ENCODE results near the gene OTULINL.

The OTULINL gene

DNA sequence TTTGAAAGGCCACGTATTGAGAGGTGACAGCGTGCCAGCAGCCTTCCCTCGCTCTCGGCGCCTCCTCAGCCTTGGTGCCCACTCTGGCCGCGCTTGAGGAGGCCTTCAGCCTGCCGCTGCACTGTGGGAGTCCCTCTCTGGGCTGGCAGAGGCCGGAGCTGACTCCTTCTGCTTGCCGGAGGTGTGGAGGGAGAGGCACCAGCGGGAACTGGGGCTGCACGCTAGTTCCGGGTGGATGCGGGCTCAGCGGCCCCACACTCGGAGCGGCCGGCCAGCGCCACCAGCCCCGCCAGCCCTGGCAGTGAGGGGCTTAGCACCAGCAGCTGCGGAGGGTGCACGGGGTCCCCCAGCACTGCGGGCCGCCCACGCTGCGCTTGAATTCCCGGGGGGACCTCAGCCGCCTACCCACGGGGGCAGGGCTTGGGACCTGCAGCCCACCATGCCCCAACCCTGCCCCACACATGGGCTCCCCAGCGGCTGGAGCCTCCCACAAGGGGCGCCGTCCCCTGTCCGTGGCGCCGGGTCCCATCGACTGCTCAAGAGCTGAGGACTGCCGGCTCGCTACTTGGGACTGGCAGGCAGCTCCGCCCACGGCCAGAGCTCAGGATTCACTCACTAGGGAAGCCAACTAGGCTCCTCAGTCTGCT is 4.4 kb upstream of the OTULINL start:
- DNase-seq, result no peak

DNA sequence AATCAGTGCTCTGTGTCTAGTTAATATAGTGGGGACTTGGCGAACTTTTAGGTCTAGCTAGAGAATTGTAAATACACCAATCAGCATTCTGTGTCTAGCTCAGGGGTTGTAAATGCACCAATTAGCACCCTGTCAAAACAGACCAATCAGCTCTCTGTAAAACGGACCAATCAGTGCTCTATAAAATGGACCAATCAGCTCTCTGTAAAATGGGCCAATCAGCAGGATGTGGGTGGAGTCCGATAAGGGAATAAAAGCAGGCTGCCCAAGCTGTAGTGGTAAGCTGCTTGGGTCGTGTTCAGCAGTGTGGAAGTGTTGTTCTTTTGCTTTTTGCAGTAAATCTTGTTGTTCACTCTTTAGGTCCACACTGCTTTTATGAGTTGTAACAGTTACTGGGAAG is 3.6 kb upstream of the OTULINL start:
- no peak for DNase-seq

DNA sequence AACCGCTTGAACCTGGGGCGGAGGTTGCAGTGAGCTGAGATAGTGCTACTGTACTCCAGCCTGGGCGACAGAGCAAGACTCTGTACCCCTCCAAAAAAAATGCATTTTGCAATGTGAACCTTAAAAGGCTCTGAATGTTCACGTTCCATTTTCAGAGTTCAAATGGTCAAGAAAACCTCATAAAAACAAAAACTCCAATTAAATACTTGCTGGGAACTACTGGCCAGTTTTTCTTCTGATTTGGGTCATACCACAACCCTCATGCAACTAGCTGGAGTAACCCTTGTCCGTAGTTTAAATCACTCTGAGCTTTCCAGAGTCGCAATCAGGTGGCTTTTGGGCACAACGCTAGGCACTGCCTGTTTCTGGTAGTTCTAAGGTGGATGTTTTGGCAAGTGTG is 2.3 kb upstream of the OTULINL start:
- no peak for DNase-seq

DNA sequence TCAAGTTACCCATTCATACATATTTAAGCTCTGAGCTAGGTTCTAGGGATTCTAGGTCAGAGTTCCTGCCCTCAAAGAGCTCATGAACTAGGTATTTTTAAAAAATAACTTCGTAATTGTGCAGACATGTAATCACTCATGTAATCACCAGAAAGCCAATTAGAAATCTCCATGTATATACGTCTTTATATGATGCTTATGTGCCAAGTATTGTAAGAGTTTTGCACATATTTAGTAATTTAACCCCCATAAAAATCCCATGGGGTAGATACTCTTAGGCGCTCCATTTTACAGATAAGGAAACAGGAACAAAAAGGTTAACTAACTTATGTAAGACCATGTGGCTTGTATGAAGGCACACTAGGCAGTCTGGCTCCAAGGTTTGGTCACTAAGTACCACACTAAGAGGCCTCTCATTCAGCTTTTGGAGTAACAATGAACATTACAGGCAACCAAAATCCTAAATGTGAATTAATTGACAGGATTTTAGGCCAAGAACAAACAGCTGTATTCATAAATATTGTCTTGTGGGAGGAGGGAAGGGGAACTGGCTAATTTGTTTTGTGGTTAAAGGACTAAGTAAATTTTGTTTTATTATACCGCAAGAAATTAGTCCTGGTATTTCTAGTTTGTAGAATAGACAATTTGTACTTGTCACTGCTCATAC is 1.7 kb upstream of the OTULINL start:
- no peak for DNase-seq

DNA sequence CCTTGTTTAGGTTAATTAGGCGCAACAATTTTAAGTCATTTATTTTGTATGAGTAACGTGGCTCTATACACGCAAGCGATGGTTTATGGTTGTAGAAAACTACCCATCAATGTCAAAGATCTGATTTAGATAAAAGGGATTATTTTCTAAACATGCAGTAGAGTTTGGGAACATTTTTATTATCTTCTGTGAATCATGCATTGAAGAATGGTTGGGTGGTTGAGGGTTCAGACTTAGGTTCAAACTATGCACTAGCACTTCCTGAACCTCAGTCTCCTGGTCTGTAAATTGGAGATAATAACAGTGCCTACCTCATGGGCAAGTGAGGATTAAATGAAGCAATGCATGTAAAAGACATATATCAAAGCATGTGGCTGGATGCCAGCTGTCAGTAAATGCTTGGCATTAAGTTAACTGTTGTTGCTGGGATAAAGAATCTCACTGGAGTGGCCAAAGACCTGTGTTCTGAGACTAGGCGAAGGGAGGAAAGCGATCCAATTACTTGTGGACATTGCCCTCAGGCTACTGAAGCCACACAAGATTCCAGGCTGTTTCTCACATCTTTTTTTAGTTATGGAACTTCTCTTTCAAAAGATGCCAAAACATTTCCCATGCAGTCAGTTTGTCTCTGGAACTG is 1.1 kb upstream of the OTULINL start:
- no peak for DNase-seq

DNA sequence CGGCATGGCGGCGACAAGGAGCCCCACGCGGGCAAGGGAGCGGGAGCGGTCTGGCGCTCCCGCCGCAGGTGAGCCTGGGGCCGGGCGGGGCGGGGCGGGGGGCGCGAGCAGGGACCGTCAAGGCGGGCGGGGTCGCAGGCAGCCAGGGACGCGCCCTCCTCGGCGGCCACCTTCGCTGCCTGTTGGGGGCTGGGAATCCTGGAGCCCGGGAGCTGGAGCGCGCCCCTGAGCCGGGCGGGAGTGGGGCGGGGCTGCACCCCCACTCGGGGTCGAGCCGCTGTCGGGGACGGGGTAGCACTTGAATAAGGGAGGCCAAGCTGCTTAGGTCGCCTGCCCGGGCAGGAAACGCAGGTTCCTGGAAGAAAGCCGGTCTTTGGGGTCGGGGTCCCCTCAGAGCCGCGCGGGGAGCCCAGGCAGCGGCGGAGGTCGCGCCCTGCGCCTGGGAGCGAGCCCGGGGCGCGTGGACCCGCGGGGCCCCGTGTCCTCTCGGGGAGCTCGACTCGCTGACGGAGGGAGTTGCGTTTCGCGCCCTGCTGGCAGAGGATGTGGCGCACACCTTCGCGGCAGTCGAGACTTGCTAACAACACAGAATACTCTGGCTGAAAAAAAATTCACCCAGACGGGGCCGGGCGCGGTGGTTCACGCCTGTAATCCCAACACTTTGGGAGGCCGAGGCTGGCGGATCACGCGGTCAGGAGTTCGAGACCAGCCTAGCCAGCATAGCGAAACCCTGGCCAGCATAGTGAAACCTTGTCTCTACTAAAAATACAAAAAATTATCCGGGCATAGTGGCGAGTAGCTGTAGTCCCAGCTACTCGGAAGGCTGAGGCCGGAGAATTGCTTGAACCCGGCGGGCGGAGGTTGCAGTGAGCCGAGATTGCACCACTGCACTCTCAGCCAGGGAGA is 552 bp downstream of the OTULINL start:
- DNase-seq, result peak; percentile 91

DNA sequence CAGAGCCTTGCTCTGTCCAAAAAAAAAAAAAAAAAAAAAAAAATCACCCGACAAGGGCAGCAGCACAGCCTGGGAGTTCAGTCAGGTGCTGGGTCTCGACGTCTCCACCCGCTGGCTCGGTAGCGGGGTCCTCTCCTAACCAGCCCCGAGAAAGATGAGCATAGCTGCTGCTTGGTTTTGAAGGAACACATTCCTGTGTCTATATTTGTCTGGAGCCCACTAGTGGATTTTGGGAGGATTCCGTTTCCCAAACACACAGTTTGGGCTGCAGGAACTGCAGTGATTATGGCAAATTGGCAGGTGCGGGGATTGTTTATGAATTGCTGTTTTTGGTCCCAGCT is 1.2 kb downstream of the OTULINL start:
- DNase-seq, result no peak

DNA sequence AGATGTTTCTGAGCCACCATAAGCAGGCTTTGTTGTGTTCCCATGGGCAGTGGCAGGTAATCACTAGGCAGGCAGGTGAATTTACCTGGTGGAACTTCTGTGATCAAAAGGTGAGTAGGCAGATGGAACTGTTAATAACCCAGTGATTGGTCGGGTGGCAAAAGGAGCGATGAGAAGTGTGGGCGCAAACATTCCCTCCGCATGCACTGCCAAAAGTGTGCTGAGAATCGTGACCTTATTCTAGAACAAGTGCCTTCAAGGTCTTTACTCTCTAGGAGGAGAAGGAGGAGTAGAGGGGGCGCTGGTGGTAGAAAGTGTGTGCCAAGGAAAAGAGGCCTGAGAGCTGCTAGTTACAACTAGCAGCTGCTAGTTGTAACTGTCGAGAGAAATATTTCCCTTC is 3.3 kb downstream of the OTULINL start:
- no peak for DNase-seq

DNA sequence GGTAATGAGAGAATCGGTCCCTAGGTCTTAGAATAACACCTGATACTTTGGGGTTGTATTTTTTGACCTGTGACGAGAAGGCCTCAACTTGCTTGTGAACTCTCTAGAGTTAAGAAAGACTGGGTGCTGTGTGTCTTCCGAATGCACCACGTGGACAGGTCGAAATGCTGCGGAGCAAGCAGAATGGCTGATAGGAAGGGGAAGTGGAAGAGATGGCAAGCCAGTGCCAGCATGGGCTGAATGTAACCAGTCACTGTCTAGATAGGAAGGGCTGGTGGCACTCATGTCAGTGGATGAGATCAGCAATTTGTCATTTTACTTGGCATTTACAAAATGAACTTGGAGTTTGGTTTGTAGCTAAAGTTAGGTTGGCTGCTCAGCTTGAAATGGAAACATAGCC is 5.6 kb downstream of the OTULINL start:
- DNase-seq, result no peak

DNA sequence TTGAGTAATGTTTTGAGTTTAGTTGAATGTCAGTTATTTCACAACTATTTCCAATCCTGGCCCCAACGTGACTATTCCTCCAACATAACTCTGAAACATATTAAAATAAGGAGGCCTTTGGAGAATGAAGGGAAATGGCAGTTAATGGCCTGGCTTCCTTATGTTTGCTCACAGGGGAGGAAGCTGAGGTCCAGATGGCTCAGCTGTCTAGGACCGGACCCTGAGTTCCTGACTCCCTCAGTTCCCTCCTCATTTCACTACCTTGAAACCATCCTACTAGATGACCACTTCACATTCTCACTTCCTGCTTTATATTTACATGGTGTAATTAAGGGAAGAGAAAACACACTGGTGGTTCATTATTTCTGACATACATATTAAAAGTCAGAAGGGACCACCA is 6.6 kb downstream of the OTULINL start:
- no peak for DNase-seq

DNA sequence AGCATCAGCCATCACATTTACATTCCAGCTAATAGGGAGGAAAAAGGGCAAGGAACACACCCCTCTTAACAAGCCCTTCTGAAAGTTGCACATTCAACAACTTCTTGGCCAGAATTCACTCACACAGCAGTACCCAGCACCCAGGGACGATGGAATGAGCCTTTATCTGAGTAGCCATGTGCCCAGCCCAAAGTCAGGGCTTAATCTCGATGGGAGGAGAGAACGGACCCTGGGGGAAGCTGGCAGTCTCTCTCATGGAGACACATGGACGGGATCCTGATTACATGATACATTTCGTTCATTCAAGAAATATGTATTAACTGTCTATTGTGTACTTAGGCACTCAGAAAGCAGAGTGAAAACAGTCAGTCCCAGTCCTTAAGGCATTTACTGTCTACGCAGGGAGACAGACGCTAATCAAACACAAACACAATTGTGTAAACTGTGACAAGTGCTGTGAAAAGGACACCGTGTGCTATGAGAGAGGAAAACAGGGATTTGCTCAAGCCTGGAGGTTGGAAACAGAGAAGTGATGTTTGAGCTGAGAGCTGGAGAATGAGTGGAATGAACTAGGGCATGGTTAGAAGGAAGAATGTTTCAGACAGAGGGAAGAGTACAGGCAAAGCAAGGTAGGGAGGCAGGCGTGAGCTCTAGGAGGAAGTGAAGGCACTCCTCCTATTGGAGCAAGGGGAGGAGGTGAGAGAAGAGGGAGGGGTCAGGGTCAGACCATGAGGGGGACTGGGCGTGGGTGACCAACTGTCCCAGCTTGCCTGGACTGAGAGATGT is 7.4 kb downstream of the OTULINL start:
- DNase-seq, result no peak

DNA sequence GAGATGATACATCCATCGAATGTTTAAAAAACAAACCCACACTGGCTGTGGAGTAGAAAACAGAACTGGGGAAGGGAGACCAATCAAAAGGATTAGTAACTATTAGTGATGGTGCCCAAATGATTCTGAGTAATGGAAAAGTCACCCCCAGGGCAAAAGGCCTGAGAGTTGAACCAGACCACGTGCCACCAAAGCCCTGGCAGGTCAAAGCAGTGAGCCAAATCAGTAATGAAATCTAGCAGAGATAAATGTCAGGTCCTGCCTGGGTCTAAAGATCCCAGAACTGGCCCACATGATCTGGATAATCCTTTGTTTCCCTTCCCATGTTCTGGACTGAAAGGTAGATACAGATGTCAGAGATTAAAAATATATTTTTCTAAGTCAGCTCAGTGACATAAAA is 9.4 kb downstream of the OTULINL start:
- DNase-seq, result no peak

DNA sequence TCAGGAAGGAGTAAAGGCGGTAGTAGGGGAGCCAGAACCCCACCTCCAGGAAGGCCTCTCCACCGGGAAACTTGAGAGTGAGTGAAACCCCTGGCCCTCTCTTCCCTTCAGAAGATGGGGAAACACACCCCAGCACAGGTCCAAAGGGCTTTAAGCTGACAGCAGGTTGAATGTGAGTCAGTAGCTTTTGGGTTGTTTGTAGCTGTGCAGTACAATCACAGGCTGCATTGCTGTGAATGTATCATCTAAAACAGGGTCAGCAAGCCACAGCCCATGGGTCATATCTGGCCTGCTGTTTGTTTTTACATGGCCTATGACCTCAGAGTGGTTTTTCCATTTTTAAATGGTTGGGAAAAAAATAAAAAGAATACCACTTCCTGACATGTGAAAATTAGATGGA is 10.0 kb downstream of the OTULINL start:
- DNase-seq, result no peak

DNA sequence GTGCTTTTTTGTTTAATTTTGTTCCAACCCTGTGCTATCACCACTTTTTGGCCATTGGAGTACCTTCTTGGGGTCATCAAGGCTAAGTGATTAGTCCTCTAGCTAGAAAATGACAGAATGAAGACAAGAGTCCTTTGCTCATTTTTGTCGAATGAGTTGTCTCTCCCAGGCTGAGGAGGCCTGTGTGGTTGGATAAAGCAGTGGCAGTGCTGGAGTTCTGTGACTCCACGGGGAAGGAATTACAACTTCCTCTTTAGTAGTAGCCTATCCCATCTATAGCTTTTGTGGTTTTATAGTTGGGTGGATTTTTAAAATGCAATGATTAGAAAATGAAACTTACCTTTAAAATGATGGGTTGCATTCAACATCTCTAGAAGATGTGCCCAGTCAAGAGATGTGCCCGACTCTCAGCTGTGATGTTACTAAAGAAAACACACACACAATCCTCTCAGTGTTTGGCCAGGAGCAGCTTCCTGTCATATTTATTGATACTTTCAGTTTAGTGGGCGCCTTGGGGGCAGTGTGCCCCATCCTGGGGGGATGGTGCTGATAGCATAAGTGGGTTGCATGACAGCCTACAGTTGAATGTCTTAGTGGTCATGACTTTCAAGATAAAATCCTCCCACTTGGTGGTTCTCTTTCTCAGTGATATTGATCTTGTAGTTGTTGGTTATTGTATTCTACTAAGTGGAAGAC is 11.9 kb downstream of the OTULINL start:
- peak; percentile 64 for DNase-seq

DNA sequence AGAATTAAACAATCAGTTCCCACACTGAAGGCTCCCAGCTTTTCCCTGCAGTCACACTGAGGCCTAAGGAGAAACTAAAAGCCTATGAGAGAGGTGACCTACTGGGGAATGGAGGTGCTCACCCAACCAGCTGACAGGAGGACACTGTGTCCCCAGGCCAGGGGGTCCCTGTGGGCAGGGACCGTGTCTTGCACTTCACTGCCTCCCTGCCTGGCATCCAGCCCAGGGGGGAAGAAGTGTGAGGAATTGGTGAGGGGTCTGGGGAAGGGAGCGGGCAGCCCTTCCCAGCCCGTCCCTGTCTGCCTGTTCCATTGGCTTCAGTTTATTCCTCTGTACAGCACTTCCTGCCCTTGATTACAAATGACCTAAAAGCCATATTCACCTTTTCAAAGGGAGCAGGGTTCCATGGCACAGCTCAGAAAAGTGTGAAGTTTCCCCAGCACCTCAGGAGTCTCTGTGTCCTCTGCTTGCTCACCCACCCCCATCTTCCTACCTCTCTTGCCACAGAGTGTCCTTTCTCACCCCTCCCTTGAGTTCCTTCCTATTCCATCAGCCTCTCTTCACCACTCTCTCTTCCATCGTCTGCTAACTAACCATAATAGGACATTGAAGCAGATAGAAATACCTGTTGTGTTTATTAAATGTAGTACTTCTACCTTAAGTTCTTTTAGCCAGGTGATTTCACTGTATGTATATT is 12.9 kb downstream of the OTULINL start:
- DNase-seq, result no peak

DNA sequence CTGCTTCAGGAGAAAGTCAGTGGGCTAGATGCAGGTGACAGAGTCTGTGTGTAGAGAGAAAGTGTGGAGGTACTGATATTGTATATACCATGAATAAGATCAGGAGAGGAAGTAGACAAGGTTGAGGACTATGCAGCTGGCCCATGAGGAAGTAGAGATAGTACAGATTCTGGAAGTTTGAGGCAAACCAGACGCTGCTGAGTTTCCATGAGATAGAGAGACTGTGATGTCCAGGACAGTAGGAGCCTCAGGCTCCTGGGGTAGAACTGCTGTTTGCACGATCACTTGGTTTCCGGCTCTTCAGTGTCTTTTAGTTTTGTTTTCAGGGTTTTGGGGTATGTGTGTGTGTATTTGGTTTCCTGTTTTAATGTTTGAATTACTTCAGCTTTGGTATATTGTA is 13.6 kb downstream of the OTULINL start:
- DNase-seq, result peak; percentile 62

DNA sequence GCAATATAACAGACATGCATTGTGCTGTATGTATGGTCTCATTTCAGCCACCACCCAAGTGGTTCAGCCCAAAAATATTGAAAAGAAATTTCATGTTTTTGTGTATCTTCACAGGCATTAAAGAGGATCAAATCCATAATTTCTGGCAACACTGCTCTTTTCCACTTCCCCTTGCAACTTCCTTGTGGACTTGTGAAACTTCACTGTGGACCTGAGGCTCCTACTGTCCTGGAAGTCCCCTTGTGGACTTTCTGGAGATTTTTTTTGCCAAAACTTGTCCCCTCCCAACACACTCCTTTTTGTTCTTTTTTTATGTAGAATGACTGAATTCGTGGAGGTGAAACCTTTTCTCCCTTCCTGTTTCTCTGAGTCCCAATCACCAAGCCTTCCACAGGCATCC is 14.3 kb downstream of the OTULINL start:
- DNase-seq, result no peak

DNA sequence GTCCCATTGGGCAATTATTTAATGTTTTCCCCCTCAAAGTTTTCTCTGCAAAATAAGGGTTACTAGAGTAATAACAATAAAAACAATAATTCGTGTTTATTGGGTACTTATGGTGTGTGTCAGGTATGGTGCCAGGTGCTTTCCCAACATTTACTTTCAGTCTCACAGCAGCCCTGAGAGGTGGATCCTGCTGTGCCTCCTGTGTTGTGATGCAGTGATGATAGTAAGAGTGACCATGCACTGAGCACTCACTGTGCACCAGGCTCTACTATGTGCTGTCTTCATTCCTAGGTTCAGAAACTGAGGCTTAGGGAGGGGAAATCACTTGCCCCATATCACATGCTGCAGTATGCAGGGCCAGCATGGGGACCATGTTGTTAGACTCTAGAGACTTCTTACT is 15.5 kb downstream of the OTULINL start:
- no peak for DNase-seq

DNA sequence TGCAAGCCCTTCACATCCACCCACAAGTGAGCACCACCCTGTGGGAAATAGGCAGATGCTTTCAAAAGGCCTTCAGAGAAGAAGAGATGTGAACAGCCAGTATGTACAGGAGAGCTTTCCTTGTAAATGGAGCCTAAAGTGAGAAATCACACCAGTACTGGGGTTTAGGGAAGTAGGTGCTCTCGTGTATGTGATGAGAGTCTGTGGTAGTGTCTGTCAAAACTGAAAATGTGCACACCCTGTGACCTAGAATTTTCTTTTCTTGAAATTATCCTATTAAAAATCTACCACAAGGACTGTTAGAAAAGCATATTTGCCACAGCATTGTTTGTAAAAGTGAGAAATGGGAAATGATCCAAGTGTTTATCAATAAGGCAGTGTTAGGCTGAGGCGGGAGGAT is 16.6 kb downstream of the OTULINL start:
- DNase-seq, result no peak

DNA sequence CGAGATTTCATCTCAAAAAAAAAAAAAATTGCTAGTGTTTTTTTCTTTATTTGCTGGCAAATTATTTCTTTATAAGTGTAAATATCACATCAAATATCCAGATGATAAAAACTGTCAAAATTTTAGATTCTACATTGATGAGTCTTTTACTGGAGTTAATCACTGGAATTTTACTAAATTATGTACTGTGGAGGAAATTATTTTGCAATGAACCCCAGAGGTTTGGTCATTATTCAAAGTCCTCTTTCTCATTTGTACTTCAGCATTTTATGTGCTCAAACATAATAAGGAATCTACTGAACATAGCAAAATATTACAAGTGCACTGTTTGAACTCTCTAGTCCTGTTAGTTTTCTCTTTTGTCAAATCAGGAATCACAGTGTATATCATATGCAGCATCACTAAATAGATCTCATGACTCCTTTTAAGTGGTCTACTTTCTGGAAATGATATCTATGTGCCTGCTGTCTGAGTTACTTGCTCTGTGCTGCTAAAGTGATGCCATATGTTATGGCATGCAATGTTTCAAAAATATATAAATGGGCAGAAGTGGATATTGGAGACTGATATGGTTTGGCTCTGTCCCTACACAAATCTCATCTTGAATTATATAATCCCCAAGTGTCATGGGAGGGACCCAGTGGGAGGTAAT is 18.0 kb downstream of the OTULINL start:
- DNase-seq, result no peak

DNA sequence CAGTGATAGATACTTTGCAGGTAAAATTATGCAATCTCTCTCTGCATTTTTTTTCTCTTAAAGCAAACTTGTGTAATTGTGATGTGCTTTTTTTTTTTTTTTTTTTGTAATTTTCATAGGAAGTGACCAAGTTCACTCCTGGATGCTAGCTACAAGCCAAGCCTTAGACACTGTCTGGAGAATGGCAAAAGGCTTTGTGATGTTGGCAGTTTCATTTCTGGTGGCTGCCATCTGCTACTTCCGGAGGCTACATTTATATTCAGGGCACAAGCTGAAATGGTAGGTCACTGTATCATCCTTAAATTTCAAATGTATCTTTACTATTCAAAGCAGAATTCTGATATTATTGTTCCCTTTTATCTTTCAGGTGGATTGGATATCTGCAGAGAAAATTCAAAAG is 19.3 kb downstream of the OTULINL start:
- DNase-seq, result no peak

Measured in activated CD8-positive, alpha-beta memory T cell treated with anti-CD3 and anti-CD28 coated beads for 24 hours (primary cell).